NCI-H1105 treated with DMSO at 0.1 percent for 48 hours (cell line): Measurements from ENCODE around the gene USP31.
A peak's percentile ranks its signal among the peaks of the same experiment; 100 is the strongest.

Experiments used
- DNase-seq: peaks from one replicate; lab custom pipeline; 2025; lab: John Stamatoyannopoulos, UW

Gene USP31

GRCh38 chr16:23132775-23133463 is 16.3 kb downstream of the USP31 start:
- DNase-seq: no peak

- no peak for DNase-seq
These were observed 17.2 kb downstream of the USP31 start for GRCh38 chr16:23131931-23132621.

- DNase-seq: no peak
These were observed 17.8 kb downstream of the USP31 start for GRCh38 chr16:23131436-23131835.

- no peak for DNase-seq
These were observed 18.2 kb downstream of the USP31 start for GRCh38 chr16:23131036-23131435.

- DNase-seq: no peak
These were observed 19.6 kb downstream of the USP31 start for GRCh38 chr16:23129686-23130085.

- DNase-seq: no peak
These were observed 21.2 kb downstream of the USP31 start for GRCh38 chr16:23128056-23128455.

- DNase-seq: no peak
These were observed 24.0 kb downstream of the USP31 start for GRCh38 chr16:23125277-23125676.

GRCh38 chr16:23124315-23124714 is 24.9 kb downstream of the USP31 start:
- no peak for DNase-seq

- no peak for DNase-seq
These were observed 27.1 kb downstream of the USP31 start for GRCh38 chr16:23122144-23122543.

GRCh38 chr16:23121024-23121423 is 28.2 kb downstream of the USP31 start:
- no peak for DNase-seq

- DNase-seq: no peak
These were observed 28.7 kb downstream of the USP31 start for GRCh38 chr16:23120562-23120961.

- no peak for DNase-seq
These were observed 29.7 kb downstream of the USP31 start for GRCh38 chr16:23119570-23119969.

GRCh38 chr16:23114131-23114904 is 34.9 kb downstream of the USP31 start:
- DNase-seq: peak; percentile 85

GRCh38 chr16:23113185-23113584 is 36.1 kb downstream of the USP31 start:
- no peak for DNase-seq

- DNase-seq: no peak
These were observed 38.9 kb downstream of the USP31 start for GRCh38 chr16:23110257-23110899.

GRCh38 chr16:23107936-23108335 is 41.3 kb downstream of the USP31 start:
- no peak for DNase-seq

- DNase-seq: no peak
These were observed 42.1 kb downstream of the USP31 start for GRCh38 chr16:23107117-23107516.

- DNase-seq: no peak
These were observed 43.9 kb downstream of the USP31 start for GRCh38 chr16:23105309-23105708.

- no peak for DNase-seq
These were observed 45.0 kb downstream of the USP31 start for GRCh38 chr16:23104032-23104955.

GRCh38 chr16:23103603-23104002 is 45.6 kb downstream of the USP31 start:
- DNase-seq: no peak

- DNase-seq: no peak
These were observed 48.2 kb downstream of the USP31 start for GRCh38 chr16:23101012-23101550.
